Lung (tissue), 12 donors: ENCODE results near the gene ATP5MC2. TPM values are rescaled to one million over a fixed set of nuclear protein-coding genes. Genes with fewer than 3 reads are reported as not detected.
A peak's percentile ranks its signal among the peaks of the same experiment; 100 is the strongest.

Experiments used
- ATAC-seq: fragments of 200-7000 bp; cut with Tn5 transposase; one replicate; pipeline ENCODE4 v1.9.1; 2020; ENCODE audit warnings: moderate number of reproducible peaks; ENCODE audit not compliant: insufficient read depth, low FRiP score
- DNase-seq, 3 donors: peaks; one replicate each; pipeline ENCODE4 v3.0.0-alpha.2; 2013 to 2017
- H3K27ac ChIP-seq, 2 donors: one replicate each; pipeline ENCODE4 v1.5.1; 2013; ENCODE audit warnings: mild to moderate bottlenecking in 2 of 2, moderate library complexity in 2 of 2, control low read depth in 1 of 2, inconsistent platforms in 1 of 2, low read depth in 1 of 2, low read length in 1 of 2
- H3K27me3 ChIP-seq, 3 donors: one replicate each; pipeline ENCODE4 v1.5.1; 2013; ENCODE audit warnings: low read length in 2 of 3; ENCODE audit not compliant: control insufficient read depth in 3 of 3, insufficient read depth in 3 of 3
- H3K36me3 ChIP-seq, 4 donors: one replicate each; pipeline ENCODE4 v1.5.1; 2013; ENCODE audit warnings: low read length in 4 of 4, mild to moderate bottlenecking in 1 of 4, moderate library complexity in 1 of 4; ENCODE audit not compliant: control insufficient read depth in 4 of 4, insufficient read depth in 4 of 4
- H3K4me1 ChIP-seq, 5 donors: one replicate each; pipeline ENCODE4 v1.5.1; 2013; ENCODE audit warnings: low read length in 5 of 5, mild to moderate bottlenecking in 2 of 5, moderate library complexity in 1 of 5; ENCODE audit not compliant: control insufficient read depth in 5 of 5, insufficient read depth in 5 of 5
- H3K4me3 ChIP-seq: one replicate; pipeline ENCODE4 v1.5.1; 2013; ENCODE audit warnings: mild to moderate bottlenecking, control low read depth, moderate library complexity
- H3K9ac ChIP-seq, 2 donors: one replicate each; pipeline ENCODE4 v1.5.1; 2013; ENCODE audit warnings: low read length in 2 of 2, control low read depth in 1 of 2; ENCODE audit not compliant: insufficient read depth in 1 of 2
- H3K9me3 ChIP-seq, 4 donors: one replicate each; pipeline ENCODE4 v1.5.1; 2013; ENCODE audit warnings: low read length in 3 of 4, mild to moderate bottlenecking in 1 of 4, moderate library complexity in 1 of 4; ENCODE audit not compliant: control insufficient read depth in 4 of 4, insufficient read depth in 3 of 4
- WGBS, 2 donors: extraction: QIAGEN DNeasy Blood & Tissue Kit; methylation state at CpG; one replicate each; pipeline ENCODE4 v1.1.7; 2013; 5-methylcytosine and 5-hydroxymethylcytosine counted together
- polyA plus RNA-seq, 2 donors: library from polyadenylated mRNA; stranded (reverse); fragments of 200-250 nt; gene quantifications; one replicate each; pipeline ENCODE4 v1.2.1, GENCODE V29; 2013
- total RNA-seq, 2 donors: library from RNA; depleted of rRNA in 1 of 2; stranded (reverse); fragments of >200 nt in 1 of 2; gene quantifications; one replicate each; pipeline ENCODE4 v1.2.1, GENCODE V29; 2014 to 2021
- TF ChIP-seq, protein P1 (sequence below): IDR thresholded peaks from 2 replicates; pipeline ENCODE4 v1.5.1; 2012; ENCODE audit warnings: mild to moderate bottlenecking; ENCODE audit errors: control extremely low read depth, extremely low read depth
- donor health status: control.
- donor health status: control.
- donor health status: Bipolar disorder and iron deficiency.
- donor health status: healthy.
- donor health status: DM: yes; HTN: yes; CAD: no.

The ATP5MC2 gene
- total and polyA plus RNA-seq, 4 donors: 143 to 582 (median 320) TPM

DNA sequence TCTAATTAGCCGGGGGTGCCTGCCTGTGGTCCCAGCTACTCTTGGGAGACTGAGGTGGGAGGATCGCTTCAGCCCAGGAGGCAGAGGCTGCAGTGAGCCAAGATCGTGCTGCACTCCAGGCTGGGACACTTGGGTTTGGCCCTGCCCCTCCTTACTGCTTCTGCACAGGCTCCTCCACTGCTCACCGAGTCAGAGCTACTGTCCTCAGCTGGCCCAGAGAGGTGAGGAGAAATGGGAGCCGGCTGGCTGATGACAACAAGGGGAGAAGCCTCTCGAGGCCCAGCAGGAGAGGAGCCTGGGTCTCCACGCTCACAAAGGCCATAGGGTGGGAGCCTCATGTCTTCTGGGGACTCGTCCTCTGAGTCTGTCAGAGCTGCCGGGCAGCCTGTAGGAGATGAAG is 37.6 kb upstream of the ATP5MC2 start:
- Histone ChIP-seq H3K9me3 (no peaks in the 10 kb centered on the region), H3K36me3 (peaks cover 25 to 51% (median 44%) of the 10 kb centered on the region in 4 donors), H3K27me3 (no peaks in the 10 kb centered on the region), H3K4me3 (no peak overlapping the region), H3K27ac (no peak overlapping the region), H3K9ac (no peak overlapping the region), H3K4me1 (no peaks in the 10 kb centered on the region)
- DNase-seq: peak in 1 of 3 donors; percentile 34
- no peak for ATAC-seq
- TF ChIP-seq, protein P1, sequence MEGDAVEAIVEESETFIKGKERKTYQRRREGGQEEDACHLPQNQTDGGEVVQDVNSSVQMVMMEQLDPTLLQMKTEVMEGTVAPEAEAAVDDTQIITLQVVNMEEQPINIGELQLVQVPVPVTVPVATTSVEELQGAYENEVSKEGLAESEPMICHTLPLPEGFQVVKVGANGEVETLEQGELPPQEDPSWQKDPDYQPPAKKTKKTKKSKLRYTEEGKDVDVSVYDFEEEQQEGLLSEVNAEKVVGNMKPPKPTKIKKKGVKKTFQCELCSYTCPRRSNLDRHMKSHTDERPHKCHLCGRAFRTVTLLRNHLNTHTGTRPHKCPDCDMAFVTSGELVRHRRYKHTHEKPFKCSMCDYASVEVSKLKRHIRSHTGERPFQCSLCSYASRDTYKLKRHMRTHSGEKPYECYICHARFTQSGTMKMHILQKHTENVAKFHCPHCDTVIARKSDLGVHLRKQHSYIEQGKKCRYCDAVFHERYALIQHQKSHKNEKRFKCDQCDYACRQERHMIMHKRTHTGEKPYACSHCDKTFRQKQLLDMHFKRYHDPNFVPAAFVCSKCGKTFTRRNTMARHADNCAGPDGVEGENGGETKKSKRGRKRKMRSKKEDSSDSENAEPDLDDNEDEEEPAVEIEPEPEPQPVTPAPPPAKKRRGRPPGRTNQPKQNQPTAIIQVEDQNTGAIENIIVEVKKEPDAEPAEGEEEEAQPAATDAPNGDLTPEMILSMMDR: no peak
- WGBS, 2 donors: 78 to 86% methylated on average over 9 of the region's 9 CpGs

DNA sequence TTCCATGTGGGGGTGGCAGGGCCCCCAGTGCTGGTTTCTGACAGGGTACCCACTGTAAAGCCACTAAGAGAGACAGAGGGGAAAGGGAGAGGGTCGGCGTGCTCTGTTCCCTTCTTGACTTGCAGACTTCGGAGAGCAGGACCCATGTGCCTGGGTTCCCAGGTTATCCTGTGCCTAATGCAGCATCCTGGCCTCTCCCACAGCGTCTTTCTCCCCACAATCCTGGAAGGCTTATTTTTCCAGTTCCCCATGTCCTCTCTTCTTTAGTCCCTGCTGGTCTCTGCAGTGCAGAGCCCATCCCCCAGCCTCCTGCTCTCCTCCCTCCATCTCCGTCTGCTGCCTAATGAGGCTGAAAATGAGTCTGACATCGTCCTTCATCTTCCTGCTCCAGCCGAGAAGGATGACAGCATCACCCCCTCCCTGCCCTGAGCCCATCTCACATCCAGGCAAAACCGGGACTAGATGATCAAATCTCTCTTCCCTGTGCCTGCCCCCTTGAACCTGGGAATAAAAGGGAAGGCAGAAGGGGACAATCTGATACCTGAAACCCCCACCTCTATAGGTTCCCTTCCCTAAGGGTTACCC is 36.3 kb upstream of the ATP5MC2 start:
- no peak for DNase-seq
- no peaks in the 10 kb centered on the region for H3K9me3 ChIP-seq
- H3K4me1 ChIP-seq: no peaks in the 10 kb centered on the region
- H3K36me3 ChIP-seq: peaks cover 25 to 49% (median 43%) of the 10 kb centered on the region in 4 donors
- no peak overlapping the region for H3K9ac ChIP-seq
- H3K27ac ChIP-seq: no peak overlapping the region
- TF ChIP-seq, protein P1: no peak
- H3K27me3 ChIP-seq: no peaks in the 10 kb centered on the region
- no peak for ATAC-seq
- H3K4me3 ChIP-seq: no peak overlapping the region
- WGBS, 2 donors: 79 to 84% methylated on average over 8 of the region's 8 CpGs

DNA sequence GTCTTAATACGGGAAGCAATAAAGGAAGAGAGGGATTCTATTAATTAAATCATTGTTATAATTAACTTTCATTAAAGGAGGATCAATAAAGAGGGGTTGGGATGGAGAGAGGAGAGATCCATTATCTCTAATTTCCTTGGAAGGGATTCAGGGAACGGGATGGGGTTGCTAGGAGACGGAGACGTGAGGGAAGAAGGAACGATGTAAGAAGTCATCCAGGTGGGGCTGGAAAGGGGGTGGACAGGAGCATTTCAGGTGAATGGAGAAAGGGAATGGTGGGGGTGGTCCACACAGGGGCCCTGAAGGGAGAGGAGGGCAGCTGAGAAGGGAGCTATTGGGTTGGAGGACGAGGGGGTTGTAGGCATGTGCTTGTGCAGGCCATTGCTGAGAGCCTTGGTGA is 34.2 kb upstream of the ATP5MC2 start:
- DNase-seq (no peak), ATAC-seq (no peak)
- 52 to 77% methylated on average over 6 of the region's 6 CpGs for WGBS, 2 donors
- TF ChIP-seq, protein P1: no peak
- H3K27ac ChIP-seq: no peak overlapping the region
- no peaks in the 10 kb centered on the region for H3K9me3 ChIP-seq
- peaks cover 0 to 7% (median 7%) of the 10 kb centered on the region in 3 donors for H3K27me3 ChIP-seq
- H3K9ac ChIP-seq: no peak overlapping the region
- peaks cover 25 to 32% (median 30%) of the 10 kb centered on the region in 4 donors for H3K36me3 ChIP-seq
- H3K4me3 ChIP-seq: no peak overlapping the region
- H3K4me1 ChIP-seq: no peaks in the 10 kb centered on the region

DNA sequence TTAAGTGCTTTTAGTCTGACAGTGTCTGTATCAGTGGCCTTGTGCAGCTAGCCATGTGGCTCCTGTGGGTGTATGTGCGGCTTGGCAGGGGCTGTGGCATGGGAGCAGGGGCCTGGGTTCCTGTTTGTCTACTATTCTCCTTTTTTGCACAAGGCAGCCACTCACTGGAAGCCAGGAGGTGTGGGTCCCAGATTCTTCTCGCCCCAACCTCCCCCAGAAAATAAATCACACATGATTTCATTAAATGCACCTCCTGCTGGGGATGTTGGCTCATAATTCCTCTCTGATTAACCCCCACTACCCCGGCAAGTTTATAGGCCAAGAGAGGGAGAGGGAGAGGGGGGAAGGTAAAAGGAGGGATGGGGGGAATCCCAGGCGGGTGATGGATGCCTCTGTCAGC is 33.8 kb upstream of the ATP5MC2 start:
- TF ChIP-seq, protein P1: no peak
- no peaks in the 10 kb centered on the region for H3K4me1 ChIP-seq
- no peaks in the 10 kb centered on the region for H3K9me3 ChIP-seq
- no peak overlapping the region for H3K9ac ChIP-seq
- no peak overlapping the region for H3K4me3 ChIP-seq
- DNase-seq: no peak
- H3K27ac ChIP-seq: no peak overlapping the region
- ATAC-seq: no peak
- H3K36me3 ChIP-seq: peaks cover 21 to 28% (median 26%) of the 10 kb centered on the region in 4 donors
- peaks cover 0 to 7% (median 7%) of the 10 kb centered on the region in 3 donors for H3K27me3 ChIP-seq
- WGBS, 2 donors: 48 to 64% methylated on average over 4 of the region's 4 CpGs
